PC-3 (cell line): ENCODE measurements around the gene DRAXIN.
"Not testable (repeated sequence)": the region's sequence is repeated elsewhere in the genome, so short reads cannot be mapped to it uniquely, and the experiment has no call there.

Experiments
- CTCF ChIP-seq: fragments of 300-600 bp; sonication (generic); conservative IDR thresholded peaks from 2 replicates; pipeline ENCODE4 v1.5.1; 2017; ENCODE audit warnings: antibody characterized with exemption, low read depth, mild to moderate bottlenecking, low read length
- EZH2 ChIP-seq: fragments of 300-600 bp; sonication (generic); IDR thresholded peaks from one replicate; pipeline ENCODE4 v1.6.1; 2017; ENCODE audit warnings: antibody characterized with exemption, mild to moderate bottlenecking, low read length; ENCODE audit not compliant: unreplicated experiment

GRCh38 chr1:11642418-11643017, 49.0 kb upstream of the DRAXIN start:
- peak; percentile 91 for TF ChIP-seq CTCF
- not testable (repeated sequence) for TF ChIP-seq EZH2
